Heart right ventricle (tissue), 16 donors: ENCODE measurements around the gene SLC16A8. TPM values are rescaled to one million over a fixed set of nuclear protein-coding genes. Genes with fewer than 3 reads are reported as not detected.
A peak's percentile ranks its signal among the peaks of the same experiment; 100 is the strongest.

Experiments used
- ATAC-seq, 8 donors: fragments of 200-7000 bp; cut with Tn5 transposase; one replicate each; pipeline ENCODE4 v1.9.1; 2020; ENCODE audit warnings: mild to moderate bottlenecking in 8 of 8, moderate library complexity in 8 of 8, moderate number of reproducible peaks in 1 of 8
- DNase-seq, 2 donors: peaks; one replicate each; pipeline ENCODE4 v3.0.0-alpha.2; 2020
- H3K27ac ChIP-seq, 10 donors: fragments of 200-600 bp; sonication (generic) in 2 of 10; one replicate each; pipeline versions ENCODE4 v1.5.0 to v1.8.0; 2020 to 2022; ENCODE audit warnings: mild to moderate bottlenecking in 3 of 10
- H3K27me3 ChIP-seq, 7 donors: fragments of 200-600 bp; one replicate each; pipeline ENCODE4 v1.8.0; 2021 to 2022; ENCODE audit warnings: mild to moderate bottlenecking in 2 of 7
- H3K36me3 ChIP-seq, 9 donors: fragments of 200-600 bp; sonication (generic) in 1 of 9; one replicate each; pipeline versions ENCODE4 v1.5.0 to v1.8.0; 2020 to 2022; ENCODE audit warnings: mild to moderate bottlenecking in 2 of 9
- H3K4me1 ChIP-seq, 9 donors: fragments of 200-600 bp; sonication (generic) in 1 of 9; one replicate each; pipeline versions ENCODE4 v1.5.0 to v1.8.0; 2020 to 2022; ENCODE audit warnings: mild to moderate bottlenecking in 4 of 9
- H3K4me3 ChIP-seq, 10 donors: fragments of 200-600 bp; sonication (generic) in 2 of 10; one replicate each; pipeline versions ENCODE4 v1.5.0 to v1.8.0; 2020 to 2022; ENCODE audit warnings: mild to moderate bottlenecking in 7 of 10, moderate library complexity in 2 of 10
- H3K9me3 ChIP-seq, 11 donors: fragments of 200-600 bp in 10 of 11; sonication (generic) in 2 of 11; one replicate each; pipeline versions ENCODE4 v1.5.0 to v1.8.0; 2013 to 2022; ENCODE audit warnings: mild to moderate bottlenecking in 2 of 11, control low read depth in 1 of 11, moderate library complexity in 1 of 11
- WGBS, 2 donors: extraction: QIAGEN DNeasy Blood & Tissue Kit; methylation state at CpG; one replicate each; pipeline ENCODE4 v1.1.7; 2013; ENCODE audit warnings: inconsistent platforms in 1 of 2; 5-methylcytosine and 5-hydroxymethylcytosine counted together
- intact Hi-C, 10 donors: fragments of 100-400 bp; cut with DNase I; formaldehyde crosslinking; loops; one replicate each; pipeline versions ENCODE4 v1.11.1 to v1.14.2; 2022
- long read RNA-seq, 3 donors: library from polyadenylated mRNA; unstranded; transcript quantifications; one replicate each; pipeline ENCODE4 v2.0.0, GENCODE V29; 2020 to 2021
- polyA plus RNA-seq, 2 donors: library from polyadenylated mRNA; stranded (reverse); fragments of 200-250 nt; gene quantifications; one replicate each; pipeline ENCODE4 v1.2.3, GENCODE V29; 2013
- total RNA-seq, 10 donors: library from RNA; stranded (reverse); fragmentation: NEBNext Ultra II Directional in 3 of 10; extraction: Animal tissue kit (Norgen Biotek cat#: 25700) in 3 of 10; gene quantifications; one replicate each; pipeline versions ENCODE4 v1.2.1 to v1.2.4, GENCODE V29; 2021 to 2023
- TF ChIP-seq, protein P1 (sequence below), 9 donors: fragments of 200-600 bp; sonication (generic) in 2 of 9; IDR thresholded peaks; one replicate each; pipeline versions ENCODE4 v1.5.0 to v1.8.0; 2021 to 2022; ENCODE audit warnings: antibody characterized with exemption in 9 of 9, mild to moderate bottlenecking in 5 of 9, moderate library complexity in 1 of 9
- donor health status: Arrhythmogenic right ventricular cardiomyopathy.
- donor health status: ischemic (EF 13 %, LVEDD 7.1; RV severe dilation, severe dysfunction).
- donor health status: healthy with polysubstance abuse.
- donor health status: DM: no; HTN: yes; CAD: no.
- donor health status: DM: no; HTN: no; CAD: no.
- donor health status: ischemic (EF 25% LVEDD 6.9; RV normal size, moderate dysfunction).
- donor health status: ischemic (EF 25% LVEDD 5.7; RV mildly dilated, moderate dysfunction).
- donor health status: healthy.
- donor health status: DM: yes; HTN: yes; CAD: no.
- donor health status: Ischemic cardiomyopathy.
- donor health status: ischemic (EF 35%, LVEDD 5.7; RV mildly dilated, moderate dysfunction).
- donor health status: nonischemic (EF 11% LVEDD 7.7; RV severe dilation, severe dysfunction).
- donor health status: DM: yes; HTN: yes; CAD: no.
- donor health status: PGD.
- donor health status: ischemic (EF 29% LVEDD 5.4; RV normal size, mild dysfunction).
- donor health status: nonischemic (EF 23%, LVEDD 6.1; RV moderate dilation, normal function).

SLC16A8 gene, protein sequence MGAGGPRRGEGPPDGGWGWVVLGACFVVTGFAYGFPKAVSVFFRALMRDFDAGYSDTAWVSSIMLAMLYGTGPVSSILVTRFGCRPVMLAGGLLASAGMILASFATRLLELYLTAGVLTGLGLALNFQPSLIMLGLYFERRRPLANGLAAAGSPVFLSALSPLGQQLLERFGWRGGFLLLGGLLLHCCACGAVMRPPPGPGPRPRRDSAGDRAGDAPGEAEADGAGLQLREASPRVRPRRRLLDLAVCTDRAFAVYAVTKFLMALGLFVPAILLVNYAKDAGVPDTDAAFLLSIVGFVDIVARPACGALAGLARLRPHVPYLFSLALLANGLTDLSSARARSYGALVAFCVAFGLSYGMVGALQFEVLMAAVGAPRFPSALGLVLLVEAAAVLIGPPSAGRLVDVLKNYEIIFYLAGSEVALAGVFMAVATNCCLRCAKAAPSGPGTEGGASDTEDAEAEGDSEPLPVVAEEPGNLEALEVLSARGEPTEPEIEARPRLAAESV
- total RNA-seq, result under 1 TPM in 1 of 10 donors, not detected in 9; 0.34 TPM
- under 1 TPM; 0.19 to 0.22 TPM for polyA plus RNA-seq
- long read RNA-seq, donor 1, result 0 reads
- long read RNA-seq, donor 2, result 0 reads
- long read RNA-seq, donor 3, result 0 reads

DNA sequence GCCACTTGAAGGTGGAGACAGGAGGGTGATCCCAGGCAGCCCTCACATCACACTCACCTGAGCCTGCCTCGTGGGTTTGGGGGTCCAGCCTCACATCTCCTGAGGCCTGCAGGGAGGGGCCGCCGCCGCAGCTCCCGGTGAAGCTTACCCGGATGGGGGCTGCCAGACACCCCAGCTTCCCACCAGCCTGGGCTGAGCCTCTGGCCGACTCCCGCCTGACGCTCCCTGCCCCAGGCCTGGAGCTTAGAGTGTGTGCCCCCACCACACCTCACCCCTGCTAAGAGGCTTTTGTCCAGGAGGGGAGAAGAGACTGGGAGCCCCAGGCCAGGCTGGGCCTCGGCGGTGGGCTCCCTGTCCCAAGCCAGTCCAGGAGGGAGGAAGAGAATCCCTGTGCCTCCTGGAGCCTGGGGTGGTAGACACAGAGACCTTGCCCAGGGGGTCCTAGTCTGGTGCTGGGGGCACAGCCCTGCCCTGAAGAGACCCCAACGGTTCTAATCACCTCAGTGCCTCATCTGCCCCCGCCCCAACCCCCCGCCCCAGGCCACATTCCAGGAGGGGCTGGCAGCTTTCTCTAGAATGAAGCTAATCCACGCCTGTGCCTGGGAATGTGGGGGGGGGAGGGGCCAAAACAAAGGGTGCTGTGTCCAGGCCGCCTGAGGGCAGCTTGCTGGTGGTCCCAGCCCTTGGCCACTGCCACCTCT lies at the start of gene SLC16A8:
SLC16A8 (minus strand) TSS at position 254 of the 701 bp plus-strand sequence. CDS start 1,311 bp downstream, outside the sequence.
- no peak for ATAC-seq
- peaks cover 12 to 29% (median 28%) of the 10 kb centered on the region in 9 donors for H3K4me1 ChIP-seq
- DNase-seq, result no peak
- 80 to 83% methylated on average over 16 of the region's 16 CpGs for WGBS, 2 donors
- no peak within 1 kb of the TSS for H3K27ac ChIP-seq
- H3K9me3 ChIP-seq, result no peaks in the 10 kb centered on the region
- TF ChIP-seq, protein P1, sequence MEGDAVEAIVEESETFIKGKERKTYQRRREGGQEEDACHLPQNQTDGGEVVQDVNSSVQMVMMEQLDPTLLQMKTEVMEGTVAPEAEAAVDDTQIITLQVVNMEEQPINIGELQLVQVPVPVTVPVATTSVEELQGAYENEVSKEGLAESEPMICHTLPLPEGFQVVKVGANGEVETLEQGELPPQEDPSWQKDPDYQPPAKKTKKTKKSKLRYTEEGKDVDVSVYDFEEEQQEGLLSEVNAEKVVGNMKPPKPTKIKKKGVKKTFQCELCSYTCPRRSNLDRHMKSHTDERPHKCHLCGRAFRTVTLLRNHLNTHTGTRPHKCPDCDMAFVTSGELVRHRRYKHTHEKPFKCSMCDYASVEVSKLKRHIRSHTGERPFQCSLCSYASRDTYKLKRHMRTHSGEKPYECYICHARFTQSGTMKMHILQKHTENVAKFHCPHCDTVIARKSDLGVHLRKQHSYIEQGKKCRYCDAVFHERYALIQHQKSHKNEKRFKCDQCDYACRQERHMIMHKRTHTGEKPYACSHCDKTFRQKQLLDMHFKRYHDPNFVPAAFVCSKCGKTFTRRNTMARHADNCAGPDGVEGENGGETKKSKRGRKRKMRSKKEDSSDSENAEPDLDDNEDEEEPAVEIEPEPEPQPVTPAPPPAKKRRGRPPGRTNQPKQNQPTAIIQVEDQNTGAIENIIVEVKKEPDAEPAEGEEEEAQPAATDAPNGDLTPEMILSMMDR (IDR thresholded peaks at IDR 0.05), result no peak
- H3K36me3 ChIP-seq, result no peaks in the 10 kb centered on the region
- H3K27me3 ChIP-seq, result peaks cover 0 to 56% (median 28%) of the 10 kb centered on the region in 7 donors
- intact Hi-C loops, result no loop called here
- H3K4me3 ChIP-seq, result no peak within 1 kb of the TSS

- Histone ChIP-seq H3K9me3 (no peaks in the 10 kb centered on the region), H3K36me3 (peaks cover 0 to 71% (median 5%) of the 10 kb centered on the region in 9 donors), H3K4me1 (peaks cover 0 to 14% (median 0%) of the 10 kb centered on the region in 9 donors), H3K27ac (no peak overlapping the region), H3K4me3 (no peak overlapping the region), H3K27me3 (no peaks in the 10 kb centered on the region)
- 95 to 98% methylated on average over 4 of the region's 4 CpGs for WGBS, 2 donors
- ATAC-seq (no peak), DNase-seq (no peak)
- TF ChIP-seq, protein P1 (IDR thresholded peaks at IDR 0.05), result no peak
- intact Hi-C loops, result no loop called here
These were observed 49.3 kb upstream of the SLC16A8 start for GRCh38 chr22:38133331-38133730.

DNA sequence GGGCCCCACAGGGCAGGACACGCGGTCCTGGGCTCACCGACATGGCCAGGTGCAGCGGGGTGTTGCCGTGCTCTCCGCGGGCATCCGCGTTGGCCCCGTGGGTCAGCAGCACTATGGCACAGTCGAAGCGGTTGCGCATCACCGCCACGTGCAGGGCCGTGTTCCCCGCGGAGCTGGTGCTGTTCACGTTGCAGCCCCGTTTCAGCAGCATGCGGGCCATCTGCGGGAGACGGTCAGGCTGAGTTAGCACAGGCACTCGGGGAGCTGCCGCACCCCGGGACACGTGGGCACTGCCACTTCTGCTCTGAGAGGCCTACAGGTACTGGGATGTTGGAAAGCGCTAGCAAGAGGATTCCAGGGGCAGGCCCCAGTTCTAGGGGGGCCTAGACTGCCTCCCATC lies 48.8 kb upstream of the SLC16A8 start:
- no peak for DNase-seq
- Histone ChIP-seq H3K4me1 (peaks cover 0 to 14% (median 0%) of the 10 kb centered on the region in 9 donors), H3K4me3 (no peak overlapping the region), H3K27ac (no peak overlapping the region), H3K27me3 (no peaks in the 10 kb centered on the region), H3K9me3 (no peaks in the 10 kb centered on the region), H3K36me3 (peaks cover 0 to 72% (median 5%) of the 10 kb centered on the region in 9 donors)
- ATAC-seq, result peak in 1 of 8 donors; percentile 51
- TF ChIP-seq, protein P1 (IDR thresholded peaks at IDR 0.05), result no peak
- intact Hi-C loops, result no loop called here
- 92 to 96% methylated on average over 28 of the region's 28 CpGs for WGBS, 2 donors

DNA sequence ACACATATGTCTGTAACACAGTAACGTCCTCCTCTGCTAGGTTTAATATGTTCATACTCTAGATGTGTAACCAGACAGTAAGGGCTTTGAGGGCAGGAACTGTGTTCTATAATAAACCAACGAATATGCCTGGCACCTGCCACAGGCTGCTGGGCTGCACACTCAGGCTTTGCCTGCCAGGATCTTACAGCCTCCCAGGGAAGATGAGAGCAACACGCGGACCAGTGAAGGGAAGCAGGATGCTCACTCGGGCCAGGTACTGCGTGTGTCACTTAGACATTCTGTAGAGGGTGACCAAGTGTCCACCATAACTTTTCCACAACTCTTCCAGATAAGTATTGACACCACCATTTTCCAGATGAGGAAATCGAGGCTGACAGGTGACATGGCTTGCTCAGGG lies 48.2 kb upstream of the SLC16A8 start:
- peaks cover 0 to 14% (median 0%) of the 10 kb centered on the region in 9 donors for H3K4me1 ChIP-seq
- H3K27me3 ChIP-seq, result no peaks in the 10 kb centered on the region
- intact Hi-C loops, result no loop called here
- H3K36me3 ChIP-seq, result peaks cover 0 to 72% (median 5%) of the 10 kb centered on the region in 9 donors
- no peak overlapping the region for H3K4me3 ChIP-seq
- ATAC-seq, result no peak
- H3K27ac ChIP-seq, result no peak overlapping the region
- TF ChIP-seq, protein P1 (IDR thresholded peaks at IDR 0.05), result no peak
- H3K9me3 ChIP-seq, result no peaks in the 10 kb centered on the region
- WGBS, 2 donors, result 92 to 93% methylated on average over 7 of the region's 7 CpGs
- no peak for DNase-seq
